ENCODE measurements around the gene HDHD5.

Gene HDHD5

DNA sequence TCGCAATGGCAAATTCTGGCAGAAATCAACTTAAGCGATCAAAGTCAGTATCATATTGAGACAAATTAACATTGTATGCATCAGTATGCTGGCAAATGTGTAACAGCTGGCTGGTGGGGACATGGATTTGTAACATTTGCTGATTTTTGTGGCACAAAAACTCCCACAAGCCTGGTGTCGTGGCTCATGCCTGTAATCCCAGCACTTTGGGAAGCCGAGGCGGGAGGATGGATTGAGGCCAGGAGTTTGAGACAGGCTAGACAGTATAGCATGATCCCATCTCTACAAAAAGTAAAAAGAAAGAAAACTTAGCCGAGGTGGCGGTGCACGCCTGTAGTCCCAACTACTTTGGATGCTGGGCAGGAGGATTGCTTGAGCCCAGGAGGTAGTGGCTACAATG, 17.6 kb upstream of the HDHD5 start:
- H3K79me2 ChIP-seq (ENCODE audit: insufficient read depth, low read length) = no peaks in the 10 kb centered on the region
- no peaks in the 10 kb centered on the region for H3K27me3 ChIP-seq (ENCODE audit: insufficient read depth, low read length, poor library complexity)
- no peak for DNase-seq
- H2AFZ ChIP-seq (ENCODE audit: low read depth, low read length) = no peak overlapping the region
- TF ChIP-seq CTCF (IDR thresholded peaks at IDR 0.05; ENCODE audit: borderline replicate concordance, extremely low read depth, low read length, poor library complexity, severe bottlenecking) (no peak), EZH2 (IDR thresholded peaks at IDR 0.05; ENCODE audit: borderline replicate concordance, low read depth, low read length, severe bottlenecking) (no peak)
- H3K36me3 ChIP-seq (ENCODE audit: insufficient read depth, low read length) = peaks cover 14% of the 10 kb centered on the region; the same call in 1 of the 2 replicates
- H3K4me3 ChIP-seq (ENCODE audit: low read depth in 1 of 2, low read length in 2 of 2) = no peak overlapping the region
- no peak overlapping the region for H3K27ac ChIP-seq (ENCODE audit: low read length)
- H3K9me3 ChIP-seq (ENCODE audit: insufficient read depth, low read length, severe bottlenecking) = no peaks in the 10 kb centered on the region
- peaks cover 6% of the 10 kb centered on the region for H3K4me1 ChIP-seq (ENCODE audit: insufficient read depth, low read length)
- no peak overlapping the region for H3K4me2 ChIP-seq (ENCODE audit: insufficient read depth, low read length)
- no peak for ATAC-seq (ENCODE audit: insufficient read depth, low read depth)
- H3K9ac ChIP-seq (ENCODE audit: low read depth, low read length) = no peak overlapping the region
- H4K20me1 ChIP-seq (ENCODE audit: insufficient read depth, low read length) = no peaks in the 10 kb centered on the region

DNA sequence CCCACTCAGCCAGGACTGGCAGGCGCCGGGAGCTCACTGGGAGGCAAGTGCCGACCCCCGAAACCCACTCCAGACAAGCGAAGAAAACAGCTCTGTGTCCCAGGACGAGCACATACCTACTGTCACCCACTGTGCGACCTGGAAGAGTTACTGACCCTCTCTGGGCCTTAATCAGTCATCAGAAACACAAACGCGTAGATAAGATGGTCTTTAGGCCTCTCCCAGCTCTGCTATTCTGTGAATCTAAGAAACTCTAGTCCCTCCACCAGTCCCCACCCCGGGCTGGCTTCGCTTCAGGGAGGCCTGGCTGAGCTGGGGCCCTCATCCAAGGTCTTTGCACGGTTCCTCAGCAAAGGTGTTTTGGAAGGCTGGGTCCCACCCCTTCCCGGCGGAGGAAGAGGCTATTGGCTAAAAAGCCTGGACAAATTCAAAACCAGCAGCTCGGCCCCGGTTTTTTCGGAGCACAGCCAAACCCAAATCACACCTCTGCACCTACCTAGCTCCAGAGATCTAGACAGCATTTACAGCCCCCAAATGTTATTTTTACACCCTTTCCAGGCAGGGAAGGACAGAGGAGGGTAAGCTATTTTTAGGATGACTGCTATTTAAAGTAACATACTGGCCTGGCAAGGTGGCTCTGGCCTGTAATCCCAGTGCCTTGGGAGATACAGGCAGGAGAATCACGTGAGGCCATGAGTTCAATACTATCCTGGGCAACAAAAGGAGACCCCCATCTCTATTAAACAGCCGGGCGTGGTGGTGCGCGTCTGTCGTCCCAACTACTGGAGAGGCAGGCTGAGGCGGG, 13.2 kb upstream of the HDHD5 start:
- Histone ChIP-seq H4K20me1 (ENCODE audit: insufficient read depth, low read length) (no peaks in the 10 kb centered on the region), H3K9ac (ENCODE audit: low read depth, low read length) (peak overlapping the region; percentile 69), H3K79me2 (ENCODE audit: insufficient read depth, low read length) (no peaks in the 10 kb centered on the region), H3K27me3 (ENCODE audit: insufficient read depth, low read length, poor library complexity) (peaks cover 5% of the 10 kb centered on the region), H3K27ac (ENCODE audit: low read length) (peak overlapping the region; percentile 79), H3K9me3 (ENCODE audit: insufficient read depth, low read length, severe bottlenecking) (no peaks in the 10 kb centered on the region), H3K4me2 (ENCODE audit: insufficient read depth, low read length) (peak overlapping the region; percentile 88), H3K36me3 (ENCODE audit: insufficient read depth, low read length) (no peaks in the 10 kb centered on the region), H3K4me3 (ENCODE audit: low read depth in 1 of 2, low read length in 2 of 2) (peak overlapping the region; percentile 44 to 73; a peak in 3 of 4 replicates), H2AFZ (ENCODE audit: low read depth, low read length) (peak overlapping the region; percentile 91), H3K4me1 (ENCODE audit: insufficient read depth, low read length) (peaks cover 15% of the 10 kb centered on the region)
- no peak for DNase-seq
- TF ChIP-seq CTCF (IDR thresholded peaks at IDR 0.05; ENCODE audit: borderline replicate concordance, extremely low read depth, low read length, poor library complexity, severe bottlenecking) (no peak), EZH2 (IDR thresholded peaks at IDR 0.05; ENCODE audit: borderline replicate concordance, low read depth, low read length, severe bottlenecking) (no peak)
- peak; percentile 3; the same call in 1 of the 3 replicates for ATAC-seq (ENCODE audit: insufficient read depth, low read depth)

GRCh38 chr22:17171153-17172028, 12.3 kb upstream of the HDHD5 start:
- H3K4me1 ChIP-seq (ENCODE audit: insufficient read depth, low read length) = peaks cover 15% of the 10 kb centered on the region
- peak overlapping the region; percentile 44 to 73; a peak in 3 of 4 replicates for H3K4me3 ChIP-seq (ENCODE audit: low read depth in 1 of 2, low read length in 2 of 2)
- H3K9me3 ChIP-seq (ENCODE audit: insufficient read depth, low read length, severe bottlenecking) = no peaks in the 10 kb centered on the region
- H3K36me3 ChIP-seq (ENCODE audit: insufficient read depth, low read length) = no peaks in the 10 kb centered on the region
- peak overlapping the region; percentile 91 for H2AFZ ChIP-seq (ENCODE audit: low read depth, low read length)
- TF ChIP-seq CTCF (IDR thresholded peaks at IDR 0.05; ENCODE audit: borderline replicate concordance, extremely low read depth, low read length, poor library complexity, severe bottlenecking) = peak; percentile 81
- no peak for TF ChIP-seq EZH2 (IDR thresholded peaks at IDR 0.05; ENCODE audit: borderline replicate concordance, low read depth, low read length, severe bottlenecking)
- peak overlapping the region; percentile 88 for H3K4me2 ChIP-seq (ENCODE audit: insufficient read depth, low read length)
- no peaks in the 10 kb centered on the region for H3K79me2 ChIP-seq (ENCODE audit: insufficient read depth, low read length)
- peaks cover 5% of the 10 kb centered on the region for H3K27me3 ChIP-seq (ENCODE audit: insufficient read depth, low read length, poor library complexity)
- peak overlapping the region; percentile 79 for H3K27ac ChIP-seq (ENCODE audit: low read length)
- peak overlapping the region; percentile 69 for H3K9ac ChIP-seq (ENCODE audit: low read depth, low read length)
- H4K20me1 ChIP-seq (ENCODE audit: insufficient read depth, low read length) = no peaks in the 10 kb centered on the region
- ATAC-seq (ENCODE audit: insufficient read depth, low read depth) = peak; percentile 82
- peak; percentile 84 for DNase-seq

Data from DND-41 (cell line).